Endothelial cell of umbilical vein (primary cell): ENCODE measurements around the gene ETNK2.
A peak's percentile ranks its signal among the peaks of the same experiment; 100 is the strongest.

Experiments
- EZH2 ChIP-seq: IDR thresholded peaks from 2 replicates; pipeline ENCODE4 v1.6.1; 2012; ENCODE audit warnings: borderline replicate concordance, low read depth, mild to moderate bottlenecking, moderate library complexity, low read length, inconsistent platforms; ENCODE audit not compliant: severe bottlenecking
- MAX ChIP-seq: IDR thresholded peaks from 2 replicates; pipeline ENCODE4 v1.6.1; 2011; ENCODE audit not compliant: insufficient read depth, insufficient read length
- POLR2A ChIP-seq: IDR thresholded peaks from 2 replicates; pipeline ENCODE4 v1.6.1; 2012; ENCODE audit warnings: low read depth, mild to moderate bottlenecking, control low read depth, low read length
- POLR2AphosphoS5 ChIP-seq: IDR thresholded peaks from 2 replicates; pipeline ENCODE4 v1.6.1; 2012; ENCODE audit warnings: low read depth, mild to moderate bottlenecking, control low read depth, low read length, moderate library complexity; ENCODE audit not compliant: insufficient read depth
- TF ChIP-seq, protein P1 (sequence below), 2 donors: IDR thresholded peaks; 1 replicate in 1 of 2; 2 replicates in 1 of 2; pipeline ENCODE4 v1.5.1; 2011; ENCODE audit warnings: low read length in 2 of 2, mild to moderate bottlenecking in 2 of 2, moderate library complexity in 2 of 2, control low read depth in 1 of 2, inconsistent platforms in 1 of 2, low read depth in 1 of 2; ENCODE audit not compliant: insufficient read depth in 1 of 2; ENCODE audit errors: extremely low read depth in 1 of 2

DNA sequence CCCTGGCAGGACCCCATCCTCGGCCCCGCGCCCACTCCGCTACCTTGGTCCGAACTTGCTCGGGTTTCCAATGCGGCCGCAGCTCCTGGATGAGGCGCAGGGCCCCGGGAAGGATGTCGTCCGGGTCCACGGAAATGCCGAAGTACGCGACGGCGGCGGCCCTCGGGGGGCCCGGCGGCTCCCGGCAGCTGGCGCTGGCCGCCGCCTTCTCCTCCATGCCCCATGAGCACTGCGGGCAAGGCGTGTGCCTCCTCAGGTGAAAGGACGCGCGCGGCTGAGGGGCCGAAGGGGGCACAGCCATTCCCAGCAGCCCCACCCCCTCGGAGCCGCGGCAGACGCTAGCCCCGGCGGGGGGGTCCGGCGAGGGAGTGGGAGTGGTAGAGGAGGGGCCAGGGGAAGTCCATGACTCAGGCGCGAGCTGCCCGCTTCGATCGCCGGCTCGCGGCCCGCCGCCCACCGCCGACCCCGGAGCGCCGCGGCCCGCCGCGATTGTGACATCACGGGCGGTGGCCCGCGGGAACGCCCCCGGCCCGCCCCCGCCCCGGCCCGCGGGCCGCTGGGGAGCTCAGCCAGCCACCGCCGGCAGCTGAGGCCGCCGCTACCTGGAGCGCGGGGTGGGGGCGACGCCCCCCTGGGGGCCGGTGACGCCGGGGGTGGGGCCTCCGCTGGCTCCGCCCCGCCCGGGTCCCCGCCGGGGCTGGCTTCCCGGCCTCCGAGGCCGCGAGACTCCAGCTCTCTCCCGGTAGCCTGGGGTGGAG, at the start of gene ETNK2:
- TF ChIP-seq POLR2A (no peak), MAX (no peak), POLR2AphosphoS5 (peak; percentile 49), EZH2 (peak; percentile 43)
- TF ChIP-seq, protein P1, sequence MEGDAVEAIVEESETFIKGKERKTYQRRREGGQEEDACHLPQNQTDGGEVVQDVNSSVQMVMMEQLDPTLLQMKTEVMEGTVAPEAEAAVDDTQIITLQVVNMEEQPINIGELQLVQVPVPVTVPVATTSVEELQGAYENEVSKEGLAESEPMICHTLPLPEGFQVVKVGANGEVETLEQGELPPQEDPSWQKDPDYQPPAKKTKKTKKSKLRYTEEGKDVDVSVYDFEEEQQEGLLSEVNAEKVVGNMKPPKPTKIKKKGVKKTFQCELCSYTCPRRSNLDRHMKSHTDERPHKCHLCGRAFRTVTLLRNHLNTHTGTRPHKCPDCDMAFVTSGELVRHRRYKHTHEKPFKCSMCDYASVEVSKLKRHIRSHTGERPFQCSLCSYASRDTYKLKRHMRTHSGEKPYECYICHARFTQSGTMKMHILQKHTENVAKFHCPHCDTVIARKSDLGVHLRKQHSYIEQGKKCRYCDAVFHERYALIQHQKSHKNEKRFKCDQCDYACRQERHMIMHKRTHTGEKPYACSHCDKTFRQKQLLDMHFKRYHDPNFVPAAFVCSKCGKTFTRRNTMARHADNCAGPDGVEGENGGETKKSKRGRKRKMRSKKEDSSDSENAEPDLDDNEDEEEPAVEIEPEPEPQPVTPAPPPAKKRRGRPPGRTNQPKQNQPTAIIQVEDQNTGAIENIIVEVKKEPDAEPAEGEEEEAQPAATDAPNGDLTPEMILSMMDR (IDR thresholded peaks at IDR 0.05; ENCODE audit: extremely low read depth in 1 of 2, insufficient read depth in 1 of 2, low read depth in 1 of 2, low read length in 2 of 2): no peak
